Osteocyte (in vitro differentiated cells): ENCODE data around the gene TIAM2. TPM values are rescaled to one million over a fixed set of nuclear protein-coding genes. Genes with fewer than 3 reads are reported as not detected.

Experiments
- DNase-seq: peaks from one replicate; pipeline ENCODE4 v3.0.0; 2021; ENCODE audit warnings: mixed read lengths; ENCODE audit not compliant: unreplicated experiment; ENCODE audit errors: extremely low spot score
- H3K27ac Mint-ChIP-seq: one replicate; pipeline ENCODE4 v1.8.0; 2021; ENCODE audit warnings: mild to moderate bottlenecking, mixed read lengths; ENCODE audit not compliant: unreplicated experiment
- H3K27me3 Mint-ChIP-seq: one replicate; pipeline ENCODE4 v1.8.0; 2021; ENCODE audit warnings: mixed read lengths; ENCODE audit not compliant: unreplicated experiment
- H3K36me3 Mint-ChIP-seq: one replicate; pipeline ENCODE4 v1.8.0; 2021; ENCODE audit warnings: mixed read lengths; ENCODE audit not compliant: unreplicated experiment
- H3K4me1 Mint-ChIP-seq: one replicate; pipeline ENCODE4 v1.8.0; 2021; ENCODE audit warnings: mixed read lengths; ENCODE audit not compliant: unreplicated experiment
- H3K4me3 Mint-ChIP-seq: one replicate; pipeline ENCODE4 v1.8.0; 2021; ENCODE audit warnings: mild to moderate bottlenecking, moderate library complexity, mixed read lengths; ENCODE audit not compliant: unreplicated experiment
- H3K9me3 Mint-ChIP-seq: one replicate; pipeline ENCODE4 v1.8.0; 2021; ENCODE audit warnings: mixed read lengths; ENCODE audit not compliant: unreplicated experiment
- total RNA-seq: library from RNA; stranded (reverse); gene quantifications from 2 replicates; pipeline ENCODE4 v1.2.1, GENCODE V29; 2021
- TF ChIP-seq, protein P1 (sequence below): fragments of 200-600 bp; sonication (generic); IDR thresholded peaks from 2 replicates; pipeline ENCODE4 v1.5.0; 2021; ENCODE audit warnings: antibody characterized with exemption, mild to moderate bottlenecking, moderate library complexity

Gene TIAM2
- total RNA-seq, 1 donor from 2014 or later = 11.2 TPM

DNA sequence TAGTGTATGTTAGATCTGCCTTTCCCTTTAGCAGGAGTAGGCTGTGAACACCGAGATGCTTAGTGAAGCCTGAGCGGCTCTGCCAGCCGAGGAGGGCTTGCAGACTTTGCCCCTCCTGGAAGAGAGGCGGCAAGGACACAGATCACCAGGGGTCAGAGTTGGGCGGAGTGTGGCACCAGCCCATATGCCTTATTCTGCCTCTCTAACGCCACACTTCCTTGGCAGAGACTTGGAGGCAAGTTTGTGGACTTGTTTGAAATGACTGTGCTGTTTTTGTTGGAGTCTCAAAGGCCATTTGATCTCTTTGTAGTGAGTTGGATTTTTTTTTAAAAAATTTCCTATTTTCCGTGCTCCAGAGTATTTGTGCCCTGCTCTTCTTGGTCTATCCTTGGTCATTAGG is 224.2 kb downstream of the TIAM2 start:
- H3K4me3 Mint-ChIP-seq = no peak overlapping the region
- TF ChIP-seq, protein P1, sequence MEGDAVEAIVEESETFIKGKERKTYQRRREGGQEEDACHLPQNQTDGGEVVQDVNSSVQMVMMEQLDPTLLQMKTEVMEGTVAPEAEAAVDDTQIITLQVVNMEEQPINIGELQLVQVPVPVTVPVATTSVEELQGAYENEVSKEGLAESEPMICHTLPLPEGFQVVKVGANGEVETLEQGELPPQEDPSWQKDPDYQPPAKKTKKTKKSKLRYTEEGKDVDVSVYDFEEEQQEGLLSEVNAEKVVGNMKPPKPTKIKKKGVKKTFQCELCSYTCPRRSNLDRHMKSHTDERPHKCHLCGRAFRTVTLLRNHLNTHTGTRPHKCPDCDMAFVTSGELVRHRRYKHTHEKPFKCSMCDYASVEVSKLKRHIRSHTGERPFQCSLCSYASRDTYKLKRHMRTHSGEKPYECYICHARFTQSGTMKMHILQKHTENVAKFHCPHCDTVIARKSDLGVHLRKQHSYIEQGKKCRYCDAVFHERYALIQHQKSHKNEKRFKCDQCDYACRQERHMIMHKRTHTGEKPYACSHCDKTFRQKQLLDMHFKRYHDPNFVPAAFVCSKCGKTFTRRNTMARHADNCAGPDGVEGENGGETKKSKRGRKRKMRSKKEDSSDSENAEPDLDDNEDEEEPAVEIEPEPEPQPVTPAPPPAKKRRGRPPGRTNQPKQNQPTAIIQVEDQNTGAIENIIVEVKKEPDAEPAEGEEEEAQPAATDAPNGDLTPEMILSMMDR = no peak
- no peak for DNase-seq
- H3K27ac Mint-ChIP-seq = no peak overlapping the region
- peaks cover 3% of the 10 kb centered on the region for H3K36me3 Mint-ChIP-seq
- peaks cover 2% of the 10 kb centered on the region for H3K27me3 Mint-ChIP-seq
- peaks cover 22% of the 10 kb centered on the region for H3K4me1 Mint-ChIP-seq
- no peaks in the 10 kb centered on the region for H3K9me3 Mint-ChIP-seq

DNA sequence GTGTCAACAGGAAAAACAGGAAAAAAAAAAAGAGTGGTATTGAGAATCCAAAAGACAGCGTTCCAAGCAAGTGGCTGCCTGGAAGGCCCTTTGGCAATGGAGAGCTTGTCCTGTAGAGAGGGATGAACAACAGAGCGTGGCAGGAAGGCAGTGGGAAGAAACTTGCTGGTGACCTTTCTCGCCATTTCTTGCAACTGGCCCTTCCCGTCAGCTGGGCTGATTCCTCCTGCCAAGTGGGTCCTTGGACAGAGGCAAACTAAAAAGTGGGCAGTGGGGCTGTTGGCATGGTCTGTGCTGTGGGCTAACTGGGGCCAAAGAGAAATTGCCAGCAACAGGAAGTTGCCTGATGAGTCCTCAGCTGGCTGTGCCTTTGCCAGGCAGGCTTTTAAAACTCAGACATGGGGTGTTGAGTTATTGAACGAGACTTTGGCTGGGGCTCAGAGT is 224.8 kb downstream of the TIAM2 start:
- peaks cover 3% of the 10 kb centered on the region for H3K36me3 Mint-ChIP-seq
- peaks cover 24% of the 10 kb centered on the region for H3K4me1 Mint-ChIP-seq
- no peaks in the 10 kb centered on the region for H3K9me3 Mint-ChIP-seq
- H3K27me3 Mint-ChIP-seq = peaks cover 2% of the 10 kb centered on the region
- no peak overlapping the region for H3K4me3 Mint-ChIP-seq
- no peak overlapping the region for H3K27ac Mint-ChIP-seq
- no peak for DNase-seq
- TF ChIP-seq, protein P1 = no peak

DNA sequence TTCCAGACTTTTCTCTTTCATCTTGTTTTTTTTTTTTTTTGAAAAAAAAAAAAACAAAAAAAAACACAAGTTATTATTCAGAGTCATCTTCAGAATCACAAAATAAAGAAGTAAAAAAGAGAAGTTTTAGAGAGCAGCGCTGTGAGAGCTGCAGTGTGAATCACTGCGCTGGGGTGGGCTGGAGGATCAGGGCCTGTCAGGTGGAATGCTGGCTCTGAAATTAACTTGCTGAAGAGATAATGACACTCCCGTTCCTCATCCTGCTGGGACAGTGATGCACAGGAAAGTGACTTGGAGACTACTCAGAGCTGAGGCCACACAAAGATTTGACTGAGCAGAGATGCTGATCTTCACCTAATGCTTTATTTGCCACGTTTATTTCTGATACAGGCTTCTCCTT is 226.0 kb downstream of the TIAM2 start:
- Mint-ChIP-seq H3K36me3 (peaks cover 3% of the 10 kb centered on the region), H3K9me3 (no peaks in the 10 kb centered on the region), H3K27me3 (peaks cover 2% of the 10 kb centered on the region), H3K4me3 (no peak overlapping the region), H3K4me1 (peaks cover 24% of the 10 kb centered on the region), H3K27ac (no peak overlapping the region)
- TF ChIP-seq, protein P1 = no peak
- no peak for DNase-seq

DNA sequence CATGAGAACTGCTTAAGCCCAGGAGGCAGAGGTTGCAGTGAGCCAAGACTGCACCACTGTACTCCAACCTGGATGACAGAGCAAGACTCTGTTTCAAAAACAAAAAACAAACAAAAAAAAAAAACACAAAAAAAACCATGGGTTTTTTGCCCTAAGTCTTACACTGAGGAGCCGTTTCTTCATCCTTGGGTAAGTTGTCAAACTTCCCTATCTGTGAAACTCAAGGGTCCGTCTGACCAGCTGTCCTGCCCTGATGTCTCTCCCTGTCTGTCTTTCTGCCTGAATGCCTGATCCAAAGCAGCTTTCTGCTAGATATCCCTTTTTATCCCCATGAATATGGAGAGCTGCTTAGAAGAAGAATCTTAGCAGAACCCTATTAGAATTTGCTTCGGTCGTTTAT is 227.4 kb downstream of the TIAM2 start:
- no peak overlapping the region for H3K4me3 Mint-ChIP-seq
- DNase-seq = no peak
- no peak overlapping the region for H3K27ac Mint-ChIP-seq
- H3K9me3 Mint-ChIP-seq = no peaks in the 10 kb centered on the region
- TF ChIP-seq, protein P1 = no peak
- peaks cover 3% of the 10 kb centered on the region for H3K36me3 Mint-ChIP-seq
- H3K4me1 Mint-ChIP-seq = peaks cover 18% of the 10 kb centered on the region
- no peaks in the 10 kb centered on the region for H3K27me3 Mint-ChIP-seq

DNA sequence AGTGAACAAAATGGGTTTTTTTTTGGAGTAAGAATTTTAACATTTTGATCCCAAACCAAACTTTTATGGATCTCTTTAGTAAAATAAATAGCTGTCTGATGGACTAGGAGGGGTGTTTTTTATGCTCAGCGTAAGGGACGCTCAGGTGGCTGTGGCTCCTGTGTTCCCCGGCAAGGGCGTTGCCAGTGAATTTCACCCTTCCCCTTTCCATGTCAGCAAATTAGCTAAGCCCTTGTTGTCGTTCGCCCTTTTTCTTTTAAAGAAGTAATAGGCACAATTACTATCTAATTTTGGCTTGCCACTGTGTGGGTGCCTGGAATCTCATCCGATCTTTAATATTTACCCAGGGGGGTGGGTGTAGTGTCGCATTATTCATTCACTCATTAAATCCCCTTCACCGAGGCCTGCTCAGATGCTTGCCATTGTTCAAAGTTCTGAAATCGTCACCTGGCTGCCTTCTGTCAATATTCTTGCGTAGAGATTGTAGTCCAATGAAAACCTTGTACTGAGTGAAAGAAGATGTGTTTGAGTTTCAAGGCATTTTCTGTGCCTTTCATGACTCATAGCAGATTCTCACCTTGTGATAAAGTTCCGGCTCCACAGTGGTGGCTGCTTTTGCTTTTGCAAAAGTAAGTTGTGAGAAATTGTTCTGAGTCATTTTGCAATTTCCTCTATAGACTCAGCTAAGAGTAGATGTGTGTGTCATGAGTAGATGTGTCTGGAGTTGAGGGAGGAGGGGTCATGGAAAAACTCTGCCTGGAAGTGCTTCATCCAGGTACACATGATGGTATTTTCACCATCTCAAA is 228.7 kb downstream of the TIAM2 start:
- TF ChIP-seq, protein P1 = no peak
- Mint-ChIP-seq H3K36me3 (peaks cover 3% of the 10 kb centered on the region), H3K9me3 (no peaks in the 10 kb centered on the region), H3K27ac (no peak overlapping the region), H3K27me3 (no peaks in the 10 kb centered on the region), H3K4me3 (no peak overlapping the region), H3K4me1 (peaks cover 20% of the 10 kb centered on the region)
- DNase-seq = no peak
